ENCODE data around the gene RAB33B.
"Not testable (repeated sequence)": the region's sequence is repeated elsewhere in the genome, so short reads cannot be mapped to it uniquely, and the experiment has no call there.

The RAB33B gene

GRCh38 chr4:139461022-139461628 lies 7.2 kb downstream of the RAB33B start:
- DNase-seq (ENCODE audit: low read depth in 2 of 2) = no peak

GRCh38 chr4:139464512-139464911 lies 10.6 kb downstream of the RAB33B start:
- not testable (repeated sequence) for DNase-seq (ENCODE audit: low read depth in 2 of 2)

- DNase-seq (ENCODE audit: low read depth in 2 of 2) = no peak
Observed at GRCh38 chr4:139465922-139466321, 12.0 kb downstream of the RAB33B start.

GRCh38 chr4:139468756-139469155 lies 14.8 kb downstream of the RAB33B start:
- not testable (repeated sequence) for DNase-seq (ENCODE audit: low read depth in 2 of 2)

- DNase-seq (ENCODE audit: low read depth in 2 of 2) = no peak
Observed at GRCh38 chr4:139469216-139469615, 15.3 kb downstream of the RAB33B start.

GRCh38 chr4:139469869-139470268 lies 15.9 kb downstream of the RAB33B start:
- no peak for DNase-seq (ENCODE audit: low read depth in 2 of 2)

- DNase-seq (ENCODE audit: low read depth in 2 of 2) = no peak
Observed at GRCh38 chr4:139470295-139470694, 16.4 kb downstream of the RAB33B start.

- no peak for DNase-seq (ENCODE audit: low read depth in 2 of 2)
Observed at GRCh38 chr4:139470997-139471665, 17.2 kb downstream of the RAB33B start.

GRCh38 chr4:139472852-139473251 lies 18.9 kb downstream of the RAB33B start:
- DNase-seq (ENCODE audit: low read depth in 2 of 2) = no peak

GRCh38 chr4:139476363-139476762 lies 22.4 kb downstream of the RAB33B start:
- DNase-seq (ENCODE audit: low read depth in 2 of 2) = no peak

- no peak for DNase-seq (ENCODE audit: low read depth in 2 of 2)
Observed at GRCh38 chr4:139481465-139481864, 27.5 kb downstream of the RAB33B start.

- DNase-seq (ENCODE audit: low read depth in 2 of 2) = no peak
Observed at GRCh38 chr4:139483000-139483399, 29.1 kb downstream of the RAB33B start.

GRCh38 chr4:139484783-139485311 lies 30.9 kb downstream of the RAB33B start:
- DNase-seq (ENCODE audit: low read depth in 2 of 2) = no peak

GRCh38 chr4:139488442-139488841 lies 34.5 kb downstream of the RAB33B start:
- no peak for DNase-seq (ENCODE audit: low read depth in 2 of 2)

GRCh38 chr4:139489638-139490037 lies 35.7 kb downstream of the RAB33B start:
- DNase-seq (ENCODE audit: low read depth in 2 of 2) = no peak

GRCh38 chr4:139492429-139492828 lies 38.5 kb downstream of the RAB33B start:
- no peak for DNase-seq (ENCODE audit: low read depth in 2 of 2)

- no peak for DNase-seq (ENCODE audit: low read depth in 2 of 2)
Observed at GRCh38 chr4:139493176-139493575, 39.3 kb downstream of the RAB33B start.

GRCh38 chr4:139499186-139499585 lies 45.3 kb downstream of the RAB33B start:
- no peak for DNase-seq (ENCODE audit: low read depth in 2 of 2)

- no peak for DNase-seq (ENCODE audit: low read depth in 2 of 2)
Observed at GRCh38 chr4:139501117-139501516, 47.2 kb downstream of the RAB33B start.

- no peak for DNase-seq (ENCODE audit: low read depth in 2 of 2)
Observed at GRCh38 chr4:139501527-139501926, 47.6 kb downstream of the RAB33B start.

- DNase-seq (ENCODE audit: low read depth in 2 of 2) = no peak
Observed at GRCh38 chr4:139501927-139502899, 48.3 kb downstream of the RAB33B start.

- no peak for DNase-seq (ENCODE audit: low read depth in 2 of 2)
Observed at GRCh38 chr4:139503622-139504166, 49.8 kb downstream of the RAB33B start.

Data from stimulated activated CD8-positive, alpha-beta memory T cell treated with anti-CD3 and anti-CD28 coated beads, Interleukin-15, amount 100 ng/mL, for 4 hours (primary cell).